Osteoblast (primary cell): ENCODE measurements around the gene ACTR3C. TPM values are rescaled to one million over a fixed set of nuclear protein-coding genes. Genes with fewer than 3 reads are reported as not detected.

ENCODE experiments used
- DNase-seq: peaks from one replicate; pipeline ENCODE4 v3.0.0; 2011; ENCODE audit warnings: low spot score, mixed read lengths; ENCODE audit not compliant: insufficient read length; ENCODE audit errors: missing footprints
- H2AFZ ChIP-seq: 2 replicates; pipeline ENCODE4 v1.6.0; 2011; ENCODE audit warnings: mild to moderate bottlenecking, low read length
- H3K27ac ChIP-seq: 2 replicates; pipeline ENCODE4 v1.5.1; 2011; ENCODE audit warnings: mild to moderate bottlenecking, low read depth, low read length, moderate library complexity
- H3K27me3 ChIP-seq: 2 replicates; pipeline ENCODE4 v1.6.0; 2012; ENCODE audit warnings: mild to moderate bottlenecking, control low read depth, inconsistent platforms, low read length, moderate library complexity; ENCODE audit not compliant: insufficient read depth
- H3K36me3 ChIP-seq: 2 replicates; pipeline ENCODE4 v1.5.1; 2011; ENCODE audit warnings: mild to moderate bottlenecking, low read length, control low read depth, moderate library complexity; ENCODE audit not compliant: insufficient read depth
- H3K4me1 ChIP-seq: 2 replicates; pipeline ENCODE4 v1.5.1; 2011; ENCODE audit warnings: mild to moderate bottlenecking, low read length, control low read depth, moderate library complexity; ENCODE audit not compliant: insufficient read depth
- H3K4me2 ChIP-seq: 2 replicates; pipeline ENCODE4 v1.6.0; 2011; ENCODE audit warnings: mild to moderate bottlenecking, low read length; ENCODE audit not compliant: insufficient read depth
- H3K4me3 ChIP-seq: fragments of 200-600 bp; sonication (generic); 3 replicates; pipeline ENCODE4 v1.5.1; 2012; ENCODE audit warnings: mild to moderate bottlenecking, low read length, inconsistent platforms; ENCODE audit not compliant: insufficient read depth
- H3K79me2 ChIP-seq: 2 replicates; pipeline ENCODE4 v1.6.0; 2012; ENCODE audit warnings: mild to moderate bottlenecking, low read length, control low read depth, inconsistent platforms; ENCODE audit not compliant: insufficient read depth
- H3K9me3 ChIP-seq: 2 replicates; pipeline ENCODE4 v1.5.1; 2011; ENCODE audit warnings: low read depth, low read length, control low read depth
- H4K20me1 ChIP-seq: 2 replicates; pipeline ENCODE4 v1.6.0; 2012; ENCODE audit warnings: mild to moderate bottlenecking, low read length, control low read depth; ENCODE audit not compliant: insufficient read depth
- total RNA-seq: library from RNA; depleted of rRNA; stranded (reverse); fragments of >200 nt; gene quantifications from 2 replicates; pipeline ENCODE4 v1.2.3, GENCODE V29; 2012
- TF ChIP-seq, protein P1 (sequence below): IDR thresholded peaks from 2 replicates; pipeline ENCODE4 v1.5.1; 2011; ENCODE audit warnings: mild to moderate bottlenecking, low read depth, low read length, moderate library complexity; ENCODE audit errors: extremely low read depth

Gene ACTR3C
- total RNA-seq, 1 donor: 1.8 TPM

DNA sequence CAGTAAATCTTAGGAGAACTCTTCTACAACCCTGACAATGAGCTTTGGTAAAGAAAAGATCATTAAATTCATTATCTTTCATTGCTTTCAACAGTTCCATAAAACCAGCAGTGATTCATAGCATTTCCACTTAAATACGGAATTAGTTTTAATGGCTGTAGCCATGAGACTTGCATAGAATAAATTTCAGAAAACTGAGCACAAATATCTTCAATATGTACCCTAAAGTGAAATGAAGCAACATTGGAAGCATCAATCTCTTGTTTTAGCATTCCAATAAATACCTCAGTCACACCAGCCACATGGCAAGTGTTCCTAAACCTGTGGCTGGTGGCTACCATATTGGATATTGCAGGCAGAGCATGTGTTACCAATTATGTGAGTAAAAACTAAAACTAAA lies 21.7 kb upstream of the ACTR3C start:
- Histone ChIP-seq H4K20me1 (no peaks in the 10 kb centered on the region), H3K9me3 (no peaks in the 10 kb centered on the region), H3K36me3 (no peaks in the 10 kb centered on the region), H3K79me2 (no peaks in the 10 kb centered on the region), H3K4me2 (no peak overlapping the region), H3K4me3 (no peak overlapping the region), H3K27me3 (peaks cover 33% of the 10 kb centered on the region), H2AFZ (no peak overlapping the region), H3K27ac (no peak overlapping the region), H3K4me1 (no peaks in the 10 kb centered on the region)
- TF ChIP-seq, protein P1, sequence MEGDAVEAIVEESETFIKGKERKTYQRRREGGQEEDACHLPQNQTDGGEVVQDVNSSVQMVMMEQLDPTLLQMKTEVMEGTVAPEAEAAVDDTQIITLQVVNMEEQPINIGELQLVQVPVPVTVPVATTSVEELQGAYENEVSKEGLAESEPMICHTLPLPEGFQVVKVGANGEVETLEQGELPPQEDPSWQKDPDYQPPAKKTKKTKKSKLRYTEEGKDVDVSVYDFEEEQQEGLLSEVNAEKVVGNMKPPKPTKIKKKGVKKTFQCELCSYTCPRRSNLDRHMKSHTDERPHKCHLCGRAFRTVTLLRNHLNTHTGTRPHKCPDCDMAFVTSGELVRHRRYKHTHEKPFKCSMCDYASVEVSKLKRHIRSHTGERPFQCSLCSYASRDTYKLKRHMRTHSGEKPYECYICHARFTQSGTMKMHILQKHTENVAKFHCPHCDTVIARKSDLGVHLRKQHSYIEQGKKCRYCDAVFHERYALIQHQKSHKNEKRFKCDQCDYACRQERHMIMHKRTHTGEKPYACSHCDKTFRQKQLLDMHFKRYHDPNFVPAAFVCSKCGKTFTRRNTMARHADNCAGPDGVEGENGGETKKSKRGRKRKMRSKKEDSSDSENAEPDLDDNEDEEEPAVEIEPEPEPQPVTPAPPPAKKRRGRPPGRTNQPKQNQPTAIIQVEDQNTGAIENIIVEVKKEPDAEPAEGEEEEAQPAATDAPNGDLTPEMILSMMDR: no peak
- DNase-seq: no peak

DNA sequence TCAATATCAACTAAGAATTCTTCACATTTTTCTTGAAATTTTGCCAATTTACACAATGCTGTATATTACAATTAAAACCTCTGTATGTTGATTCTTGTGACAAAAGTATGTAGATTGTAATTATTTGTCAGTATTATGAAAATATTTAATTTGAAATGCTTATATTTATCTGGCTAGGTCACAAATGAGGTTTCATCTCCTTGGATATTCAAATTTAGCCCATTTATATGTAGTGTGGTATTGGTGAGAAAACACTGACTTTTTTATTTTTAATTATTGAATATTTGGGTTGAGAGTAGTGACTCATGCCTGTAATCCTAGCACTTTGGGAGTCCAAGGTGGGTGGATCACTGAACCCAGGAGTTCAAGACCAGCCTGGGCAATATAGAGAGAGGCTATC lies 21.0 kb upstream of the ACTR3C start:
- Histone ChIP-seq H3K27me3 (peaks cover 33% of the 10 kb centered on the region), H3K9me3 (no peaks in the 10 kb centered on the region), H2AFZ (no peak overlapping the region), H3K36me3 (no peaks in the 10 kb centered on the region), H3K4me1 (no peaks in the 10 kb centered on the region), H3K4me2 (no peak overlapping the region), H3K4me3 (no peak overlapping the region), H4K20me1 (no peaks in the 10 kb centered on the region), H3K27ac (no peak overlapping the region), H3K79me2 (no peaks in the 10 kb centered on the region)
- DNase-seq: no peak
- TF ChIP-seq, protein P1: no peak

GRCh38 chr7:150343225-150343624 lies 19.9 kb upstream of the ACTR3C start:
- no peaks in the 10 kb centered on the region for H3K4me1 ChIP-seq
- no peak overlapping the region for H3K4me3 ChIP-seq
- no peak for DNase-seq
- peaks cover 33% of the 10 kb centered on the region for H3K27me3 ChIP-seq
- no peak overlapping the region for H3K4me2 ChIP-seq
- TF ChIP-seq, protein P1: no peak
- no peaks in the 10 kb centered on the region for H4K20me1 ChIP-seq
- no peaks in the 10 kb centered on the region for H3K36me3 ChIP-seq
- H2AFZ ChIP-seq: no peak overlapping the region
- H3K79me2 ChIP-seq: no peaks in the 10 kb centered on the region
- no peaks in the 10 kb centered on the region for H3K9me3 ChIP-seq
- H3K27ac ChIP-seq: no peak overlapping the region

GRCh38 chr7:150342121-150342408 lies 18.7 kb upstream of the ACTR3C start:
- Histone ChIP-seq H3K79me2 (no peaks in the 10 kb centered on the region), H4K20me1 (no peaks in the 10 kb centered on the region), H3K27me3 (peaks cover 33% of the 10 kb centered on the region), H3K4me2 (no peak overlapping the region), H3K4me3 (no peak overlapping the region), H2AFZ (no peak overlapping the region), H3K9me3 (no peaks in the 10 kb centered on the region), H3K27ac (no peak overlapping the region), H3K36me3 (no peaks in the 10 kb centered on the region), H3K4me1 (no peaks in the 10 kb centered on the region)
- TF ChIP-seq, protein P1: no peak
- no peak for DNase-seq
